ENCODE data around the gene CAPN3.

DNA sequence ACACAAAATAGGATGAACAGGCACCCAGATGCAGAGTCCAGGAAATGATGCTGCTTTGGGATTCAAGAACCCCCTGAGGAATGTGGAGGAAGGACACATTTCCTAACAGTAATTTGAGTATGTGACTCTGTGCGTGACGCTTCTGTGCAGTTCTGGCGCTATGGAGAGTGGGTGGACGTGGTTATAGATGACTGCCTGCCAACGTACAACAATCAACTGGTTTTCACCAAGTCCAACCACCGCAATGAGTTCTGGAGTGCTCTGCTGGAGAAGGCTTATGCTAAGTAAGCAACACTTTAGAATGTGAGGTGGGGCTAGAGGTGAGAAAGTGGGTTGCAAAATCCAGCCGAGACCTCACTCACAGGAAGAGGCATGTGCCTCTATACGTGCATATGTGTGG is 28.3 kb downstream of the CAPN3 start:
- TF ChIP-seq POLR2AphosphoS5 (IDR thresholded peaks at IDR 0.05; ENCODE audit: low read depth, low read length) (no peak), POLR2A (IDR thresholded peaks at IDR 0.05; ENCODE audit: low read depth, low read length) (no peak)

Measured in GM12891 (cell line).